ENCODE results near the gene PTPRM.

Gene PTPRM

DNA sequence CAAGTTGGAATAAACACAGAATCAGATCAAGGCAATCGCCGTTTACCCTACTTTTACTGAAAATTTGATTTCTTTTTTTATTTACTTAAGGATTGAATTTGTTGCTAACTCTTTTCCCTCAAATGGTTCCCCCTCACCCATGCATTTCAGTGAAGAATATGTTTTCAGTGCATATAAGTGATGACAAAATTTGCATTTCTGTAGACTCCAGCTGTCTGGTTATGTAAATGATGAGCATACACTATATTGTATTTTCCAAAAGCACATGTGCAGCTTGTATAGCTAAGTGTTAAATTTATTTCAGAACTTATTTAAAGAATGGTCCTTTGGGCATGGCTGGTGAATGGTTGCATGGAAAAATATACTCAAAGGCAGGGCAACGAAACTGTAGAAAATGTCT is 437.7 kb downstream of the PTPRM start:
- no peak overlapping the region for H3K27ac ChIP-seq
- TF ChIP-seq, protein P1, sequence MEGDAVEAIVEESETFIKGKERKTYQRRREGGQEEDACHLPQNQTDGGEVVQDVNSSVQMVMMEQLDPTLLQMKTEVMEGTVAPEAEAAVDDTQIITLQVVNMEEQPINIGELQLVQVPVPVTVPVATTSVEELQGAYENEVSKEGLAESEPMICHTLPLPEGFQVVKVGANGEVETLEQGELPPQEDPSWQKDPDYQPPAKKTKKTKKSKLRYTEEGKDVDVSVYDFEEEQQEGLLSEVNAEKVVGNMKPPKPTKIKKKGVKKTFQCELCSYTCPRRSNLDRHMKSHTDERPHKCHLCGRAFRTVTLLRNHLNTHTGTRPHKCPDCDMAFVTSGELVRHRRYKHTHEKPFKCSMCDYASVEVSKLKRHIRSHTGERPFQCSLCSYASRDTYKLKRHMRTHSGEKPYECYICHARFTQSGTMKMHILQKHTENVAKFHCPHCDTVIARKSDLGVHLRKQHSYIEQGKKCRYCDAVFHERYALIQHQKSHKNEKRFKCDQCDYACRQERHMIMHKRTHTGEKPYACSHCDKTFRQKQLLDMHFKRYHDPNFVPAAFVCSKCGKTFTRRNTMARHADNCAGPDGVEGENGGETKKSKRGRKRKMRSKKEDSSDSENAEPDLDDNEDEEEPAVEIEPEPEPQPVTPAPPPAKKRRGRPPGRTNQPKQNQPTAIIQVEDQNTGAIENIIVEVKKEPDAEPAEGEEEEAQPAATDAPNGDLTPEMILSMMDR (IDR thresholded peaks at IDR 0.05): no peak
- no peaks in the 10 kb centered on the region for H3K27me3 ChIP-seq
- no peaks in the 10 kb centered on the region for H3K36me3 ChIP-seq
- no peaks in the 10 kb centered on the region for H3K9me3 ChIP-seq
- no peak overlapping the region for H3K4me3 ChIP-seq
- no peak for DNase-seq
- H3K4me1 ChIP-seq: peaks cover 0 to 39% (median 12%) of the 10 kb centered on the region in 4 donors
- intact Hi-C loops (cut with DNase I; ENCODE audit: low total_unique reads): no loop called here

DNA sequence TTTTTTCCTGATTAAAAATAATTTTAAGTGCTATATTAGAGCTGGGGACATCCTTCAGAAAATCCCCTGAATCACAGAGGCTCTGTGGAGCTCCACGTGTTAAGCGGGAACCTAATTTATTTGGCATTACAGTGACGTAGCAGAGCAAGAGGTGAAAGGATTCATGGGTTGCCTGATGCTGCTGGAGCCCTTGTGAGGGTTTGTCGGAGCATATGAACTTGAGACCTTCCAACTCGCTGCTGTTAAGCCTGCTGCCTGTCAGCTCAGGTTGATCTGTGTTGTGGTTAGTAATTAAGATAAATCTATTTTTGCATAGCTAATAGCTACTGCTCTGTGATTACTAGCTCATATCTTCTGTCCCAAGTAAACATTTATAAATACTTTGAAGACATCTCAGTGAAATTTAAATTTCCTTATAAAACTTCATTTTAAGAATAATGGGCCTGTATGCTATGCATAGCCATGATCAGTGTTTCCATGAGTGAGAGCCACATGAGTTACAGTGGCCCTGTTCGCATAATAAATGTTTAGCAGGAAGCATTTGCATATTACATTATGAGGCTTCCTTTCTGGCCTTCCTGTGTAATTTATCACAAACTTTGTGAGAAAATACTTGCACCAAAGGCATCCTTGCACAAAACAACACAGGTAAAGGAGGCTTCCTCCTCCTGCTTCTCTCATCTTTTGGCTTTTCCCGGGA is 438.9 kb downstream of the PTPRM start:
- no peak overlapping the region for H3K4me3 ChIP-seq
- no peak overlapping the region for H3K27ac ChIP-seq
- intact Hi-C loops (cut with DNase I; ENCODE audit: low total_unique reads): no loop called here
- TF ChIP-seq, protein P1 (IDR thresholded peaks at IDR 0.05): no peak
- no peaks in the 10 kb centered on the region for H3K9me3 ChIP-seq
- no peak for DNase-seq
- no peaks in the 10 kb centered on the region for H3K36me3 ChIP-seq
- peaks cover 0 to 29% (median 9%) of the 10 kb centered on the region in 4 donors for H3K4me1 ChIP-seq
- no peaks in the 10 kb centered on the region for H3K27me3 ChIP-seq

DNA sequence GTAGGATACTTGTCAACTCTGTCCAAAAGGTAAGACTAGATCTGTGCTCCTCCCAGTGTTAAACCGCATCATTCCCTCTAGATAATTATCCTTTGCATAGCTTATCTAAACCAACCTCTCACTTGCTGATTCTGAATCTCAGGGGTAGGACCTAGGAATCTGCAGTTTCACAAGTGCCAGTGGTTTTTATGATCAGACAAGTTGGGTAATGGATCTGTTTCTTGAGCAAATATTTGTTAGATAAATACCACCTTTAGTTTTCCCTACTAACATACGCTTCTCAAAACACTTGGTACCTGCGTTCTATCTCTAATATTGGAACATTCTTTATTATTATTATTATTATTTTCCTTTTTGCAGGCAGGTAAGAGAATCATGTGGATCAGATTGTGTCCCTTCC is 439.9 kb downstream of the PTPRM start:
- Histone ChIP-seq H3K4me3 (no peak overlapping the region), H3K27ac (no peak overlapping the region), H3K27me3 (no peaks in the 10 kb centered on the region), H3K36me3 (no peaks in the 10 kb centered on the region), H3K9me3 (no peaks in the 10 kb centered on the region), H3K4me1 (peaks cover 0 to 19% (median 4%) of the 10 kb centered on the region in 4 donors)
- TF ChIP-seq, protein P1 (IDR thresholded peaks at IDR 0.05): no peak
- no peak for DNase-seq
- intact Hi-C loops (cut with DNase I; ENCODE audit: low total_unique reads): no loop called here

DNA sequence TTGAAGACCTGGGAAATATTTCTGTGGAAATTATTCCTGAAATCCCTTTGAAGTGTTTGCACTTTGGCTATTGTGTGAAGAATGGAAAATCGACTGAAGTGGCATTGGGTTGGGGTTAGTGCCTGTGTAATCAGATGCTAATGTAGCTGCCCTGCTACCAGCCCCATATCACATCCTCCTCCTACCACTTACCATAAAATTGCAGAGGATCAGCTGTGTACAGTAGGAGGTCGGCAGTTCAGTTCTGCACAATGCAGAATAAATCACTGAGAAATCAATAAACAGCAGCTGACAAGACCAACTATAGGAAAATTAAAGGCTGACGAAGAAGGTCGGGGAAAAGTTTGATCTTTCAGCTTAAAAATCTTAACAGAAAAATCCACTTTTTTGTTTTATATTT is 440.9 kb downstream of the PTPRM start:
- no peak overlapping the region for H3K27ac ChIP-seq
- DNase-seq: no peak
- H3K4me3 ChIP-seq: no peak overlapping the region
- peaks cover 0 to 17% (median 3%) of the 10 kb centered on the region in 4 donors for H3K4me1 ChIP-seq
- H3K27me3 ChIP-seq: no peaks in the 10 kb centered on the region
- H3K36me3 ChIP-seq: no peaks in the 10 kb centered on the region
- intact Hi-C loops (cut with DNase I; ENCODE audit: low total_unique reads): no loop called here
- TF ChIP-seq, protein P1 (IDR thresholded peaks at IDR 0.05): no peak
- no peaks in the 10 kb centered on the region for H3K9me3 ChIP-seq

DNA sequence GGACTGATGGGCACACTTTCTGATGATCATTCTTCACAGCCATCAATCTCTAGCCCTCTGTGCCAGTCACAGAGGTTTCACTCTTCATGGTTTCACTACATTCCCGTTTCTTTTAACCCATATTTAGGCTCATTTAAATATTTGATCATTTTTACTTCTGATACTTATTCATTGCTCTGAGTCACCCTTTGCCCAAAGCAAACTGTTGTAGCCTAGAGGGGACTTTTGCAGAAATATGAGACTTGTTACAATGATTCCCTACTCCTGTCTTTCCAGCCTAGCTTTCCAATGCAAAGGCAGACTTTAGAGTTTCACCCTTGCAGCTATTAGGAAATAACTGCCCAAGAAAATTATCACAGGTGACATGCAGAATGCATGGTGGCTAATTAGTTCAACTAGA is 444.2 kb downstream of the PTPRM start:
- H3K27me3 ChIP-seq: no peaks in the 10 kb centered on the region
- intact Hi-C loops (cut with DNase I; ENCODE audit: low total_unique reads): no loop called here
- H3K4me3 ChIP-seq: no peak overlapping the region
- TF ChIP-seq, protein P1 (IDR thresholded peaks at IDR 0.05): no peak
- H3K36me3 ChIP-seq: no peaks in the 10 kb centered on the region
- peaks cover 0 to 7% (median 0%) of the 10 kb centered on the region in 4 donors for H3K4me1 ChIP-seq
- no peaks in the 10 kb centered on the region for H3K9me3 ChIP-seq
- no peak overlapping the region for H3K27ac ChIP-seq
- no peak for DNase-seq

All from tibial artery (tissue), 4 donors.